Activated T-cell treated with anti-CD3 and anti-CD28 coated beads, Interleukin-2, amount 50 U/mL, for 1 hour (primary cell): ENCODE data around the gene KRT80.

Source experiments
- DNase-seq: peaks from one replicate; pipeline ENCODE4 v3.0.0-alpha.2; 2020

The KRT80 gene

DNA sequence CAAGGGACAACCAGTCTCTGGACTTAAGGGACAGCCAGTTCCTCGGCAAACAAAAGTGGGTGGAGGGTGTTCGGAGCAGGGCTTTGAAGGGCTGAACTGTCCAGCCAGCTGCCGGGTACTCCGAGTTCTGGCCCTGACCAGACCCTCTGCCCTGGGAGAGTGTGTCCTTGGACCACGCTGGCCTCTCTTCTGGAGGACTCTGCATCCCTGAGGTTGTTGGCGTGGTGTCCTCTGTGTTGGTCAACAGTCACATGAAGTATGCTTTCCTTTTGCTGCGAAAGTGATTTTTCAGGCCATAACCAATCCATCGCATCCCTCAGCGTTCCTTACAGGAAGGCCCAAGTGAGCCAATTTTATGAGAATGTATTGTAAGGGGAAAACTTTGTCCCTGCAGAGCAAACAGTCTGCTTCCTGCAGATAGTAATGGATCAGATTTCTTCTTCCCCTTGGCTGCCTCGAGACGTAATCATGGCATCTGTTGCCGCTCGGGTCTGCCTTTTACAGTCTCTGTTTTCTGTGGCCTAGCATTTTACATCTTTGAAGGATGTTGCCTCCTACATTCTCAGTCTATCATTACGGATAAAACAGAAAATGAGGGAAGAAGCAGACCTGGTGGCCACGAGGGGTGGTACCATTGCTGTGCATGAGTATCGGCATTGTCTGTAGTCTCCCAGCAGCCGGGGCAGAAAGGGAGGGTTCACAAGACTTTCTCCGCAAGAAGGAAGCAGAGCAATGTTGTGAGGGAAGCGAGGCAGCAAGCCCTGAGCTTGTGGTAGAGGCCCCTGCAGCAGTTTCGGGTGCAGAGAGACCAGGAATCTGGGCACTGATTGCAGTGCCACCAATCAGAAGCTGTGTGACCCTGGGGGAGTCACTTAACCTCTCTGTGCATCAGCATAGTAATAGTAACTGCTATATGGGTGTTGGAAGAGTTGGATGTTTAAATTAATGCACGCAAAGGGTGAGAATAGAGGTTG lies 64.9 kb downstream of the KRT80 start:
- no peak for DNase-seq

DNA sequence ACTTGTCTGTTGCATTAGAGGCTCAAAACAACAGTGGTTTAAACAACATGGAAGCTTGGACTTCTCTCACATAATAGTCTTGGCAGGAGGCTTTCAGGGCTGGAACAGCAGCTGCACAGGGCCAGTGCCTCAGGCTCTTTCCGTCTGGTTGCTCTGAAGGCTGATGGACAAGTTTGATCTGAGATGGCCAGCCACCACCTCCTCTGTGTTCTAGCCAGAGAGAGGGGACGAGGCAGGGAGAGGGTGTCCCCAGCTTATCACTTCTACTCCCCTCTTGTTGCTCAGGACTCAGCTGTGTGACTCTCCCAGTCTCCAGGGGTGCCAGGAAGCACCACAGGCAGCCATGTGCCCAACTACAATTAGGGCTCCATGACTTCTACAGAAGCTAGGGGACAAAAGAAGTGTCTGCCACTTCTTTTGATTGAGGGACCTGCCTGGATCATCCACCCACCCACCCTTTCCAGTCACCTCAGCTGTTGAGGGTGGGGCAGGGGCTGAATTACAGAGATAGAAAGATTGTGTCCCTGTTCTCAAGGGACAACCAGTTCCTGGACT lies 65.7 kb downstream of the KRT80 start:
- DNase-seq = no peak

GRCh38 chr12:52125476-52125900 lies 66.3 kb downstream of the KRT80 start:
- no peak for DNase-seq

- no peak for DNase-seq
Observed at GRCh38 chr12:52123487-52124186, 68.2 kb downstream of the KRT80 start.

DNA sequence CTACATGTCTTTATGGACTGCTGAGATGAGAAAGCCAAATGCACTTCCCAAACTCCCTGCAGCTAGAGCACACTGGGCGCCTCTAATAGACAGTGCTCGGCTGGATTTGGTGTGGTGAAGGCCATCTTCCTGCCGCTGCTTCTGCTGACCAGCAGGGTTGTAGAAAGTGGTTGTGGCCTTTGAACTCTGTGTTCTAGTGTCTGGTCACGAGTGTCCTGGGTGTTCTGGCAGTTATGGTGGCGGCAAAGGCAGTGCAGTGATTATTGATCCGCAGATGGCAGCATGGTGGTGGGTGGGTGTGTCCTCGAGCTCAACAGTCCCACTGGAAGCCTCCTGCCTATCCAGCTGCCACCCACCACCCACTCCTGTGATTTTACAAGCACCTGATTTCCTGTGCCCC lies 68.9 kb downstream of the KRT80 start:
- no peak for DNase-seq

- no peak for DNase-seq
Observed at GRCh38 chr12:52122540-52122871, 69.3 kb downstream of the KRT80 start.

GRCh38 chr12:52121824-52122539 lies 69.8 kb downstream of the KRT80 start:
- DNase-seq = peak; percentile 65

DNA sequence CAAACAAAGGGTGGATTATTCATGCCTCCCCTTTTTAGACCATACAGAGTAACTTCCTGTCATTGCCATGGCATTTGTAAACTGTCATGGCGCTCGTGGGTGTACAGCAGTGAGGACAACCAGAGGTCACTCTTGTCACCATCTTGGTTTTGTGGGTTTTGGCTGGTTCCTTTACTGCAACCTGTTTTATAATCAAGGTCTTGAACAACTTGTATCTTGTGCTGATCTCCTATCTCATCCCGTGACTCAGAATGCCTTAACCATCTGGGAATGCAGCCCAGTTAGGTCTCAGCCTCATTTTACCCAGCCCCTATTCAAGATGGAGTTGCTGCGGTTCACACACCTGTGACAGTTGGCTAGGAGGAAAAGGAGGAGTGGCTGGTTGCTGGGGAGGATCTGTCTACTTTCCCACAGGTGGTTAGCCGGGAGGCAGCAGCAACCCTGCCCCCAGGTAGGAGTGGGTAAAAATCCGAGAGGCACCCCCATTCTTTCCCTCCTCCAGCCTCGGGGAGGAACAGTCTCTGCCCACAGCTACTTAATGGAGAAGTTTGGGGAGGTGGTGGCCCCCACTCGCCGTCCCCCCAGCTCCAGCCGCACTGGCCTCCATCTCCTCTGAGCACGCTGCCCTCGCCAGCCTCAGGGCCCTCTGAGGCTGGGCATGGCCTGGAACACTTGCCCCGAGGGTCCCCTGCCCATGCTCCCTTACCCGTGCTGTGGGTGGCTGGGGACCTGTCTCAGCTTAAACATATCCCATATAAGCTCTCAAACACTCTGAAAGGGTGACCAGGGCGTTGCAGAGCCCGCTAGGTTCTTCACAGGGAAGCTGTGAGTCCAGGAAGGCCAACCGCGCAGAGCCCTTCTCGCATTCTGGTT lies 70.6 kb downstream of the KRT80 start:
- DNase-seq = no peak

DNA sequence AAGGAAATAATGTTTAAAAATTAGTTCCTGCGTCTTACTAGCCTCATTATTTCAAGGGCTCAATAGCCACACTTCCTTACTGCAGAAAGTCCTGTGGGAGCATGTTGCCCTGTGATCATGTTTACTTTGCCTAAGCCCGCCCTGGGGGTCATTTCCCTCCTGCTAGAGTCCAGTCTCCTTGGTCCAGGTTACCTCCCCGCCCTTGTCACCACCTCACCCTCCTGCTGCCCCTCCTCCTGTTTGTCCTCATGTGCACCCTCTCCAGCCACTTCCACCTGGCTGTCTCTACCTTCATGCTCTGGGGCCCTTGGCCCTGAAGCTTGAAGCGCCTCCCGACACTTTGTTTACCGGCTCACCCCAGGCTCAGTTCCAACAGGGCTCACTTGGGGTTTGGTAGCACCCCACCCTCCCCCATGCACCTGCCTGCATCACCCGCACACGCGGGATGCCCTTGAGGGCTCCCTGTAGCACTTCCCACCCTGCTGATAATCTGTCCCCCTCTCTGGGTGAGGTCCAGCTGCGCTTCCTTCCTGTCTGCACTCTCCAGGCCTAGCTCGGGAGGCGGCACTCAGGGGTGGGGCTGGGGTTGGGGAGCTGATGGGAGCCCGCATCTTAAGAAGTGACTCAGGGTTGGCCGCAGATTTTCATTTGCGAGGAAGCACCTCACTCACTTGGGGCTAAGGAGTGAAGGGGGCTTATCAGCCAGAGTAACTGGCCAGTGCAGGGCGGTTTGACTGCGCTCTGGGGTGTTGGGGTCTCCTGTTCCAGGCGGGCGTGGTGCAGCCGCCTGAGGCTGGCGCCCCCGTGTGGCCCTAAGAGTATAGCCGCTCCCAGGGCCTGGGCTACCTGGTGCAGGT lies 72.2 kb downstream of the KRT80 start:
- DNase-seq = peak; percentile 49
